Activated T-cell treated with anti-CD3 and anti-CD28 coated beads for 4 hours (primary cell): ENCODE measurements around the gene CREB3L4.

ENCODE experiments used
- DNase-seq: peaks from one replicate; pipeline ENCODE4 v3.0.0-alpha.2; 2020

The CREB3L4 gene, protein sequence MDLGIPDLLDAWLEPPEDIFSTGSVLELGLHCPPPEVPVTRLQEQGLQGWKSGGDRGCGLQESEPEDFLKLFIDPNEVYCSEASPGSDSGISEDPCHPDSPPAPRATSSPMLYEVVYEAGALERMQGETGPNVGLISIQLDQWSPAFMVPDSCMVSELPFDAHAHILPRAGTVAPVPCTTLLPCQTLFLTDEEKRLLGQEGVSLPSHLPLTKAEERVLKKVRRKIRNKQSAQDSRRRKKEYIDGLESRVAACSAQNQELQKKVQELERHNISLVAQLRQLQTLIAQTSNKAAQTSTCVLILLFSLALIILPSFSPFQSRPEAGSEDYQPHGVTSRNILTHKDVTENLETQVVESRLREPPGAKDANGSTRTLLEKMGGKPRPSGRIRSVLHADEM

DNA sequence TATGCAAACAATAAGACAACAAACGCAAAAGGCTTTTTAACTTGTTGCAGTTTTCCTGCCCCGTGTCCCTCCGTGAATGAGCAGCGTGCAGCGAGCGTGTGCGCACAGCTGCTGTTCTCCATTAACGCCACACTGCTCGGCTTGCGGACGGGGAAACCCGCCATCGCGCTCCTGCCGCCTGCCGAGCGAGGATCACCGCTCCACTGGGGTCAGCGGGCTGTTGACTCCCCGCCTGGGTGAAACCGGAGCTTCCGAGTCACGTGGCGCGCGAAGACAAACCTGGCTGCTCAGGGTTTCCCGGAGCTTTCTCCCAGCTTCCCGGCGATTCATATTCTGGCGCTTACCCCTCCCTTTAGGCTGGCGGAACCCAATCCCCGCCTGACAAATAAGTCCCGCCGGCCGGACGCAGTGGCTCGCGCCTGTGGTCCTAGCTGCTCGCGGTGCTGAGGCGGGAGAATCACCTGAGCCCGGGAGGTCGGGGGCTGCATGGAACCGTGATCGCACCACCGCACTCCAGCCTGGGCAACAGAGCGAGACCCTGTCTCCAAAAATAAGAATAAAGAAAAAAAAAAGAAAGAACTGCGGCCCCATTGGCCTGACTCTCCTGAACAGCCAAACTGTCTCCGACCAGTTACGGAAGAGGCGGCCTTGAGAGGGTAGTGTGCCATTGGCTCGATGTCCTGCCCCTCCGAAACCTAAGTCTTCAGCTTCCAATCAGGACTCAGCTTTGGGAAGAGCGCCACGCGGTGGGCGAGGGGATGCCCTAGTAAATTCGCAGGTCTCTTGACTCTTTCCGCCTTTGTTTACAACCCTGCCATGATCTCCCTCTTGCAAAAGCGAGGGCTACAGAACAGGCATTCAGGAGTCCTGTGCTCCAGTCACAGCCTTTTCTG is at the start of gene CREB3L4:
TSS of gene CREB3L4 (plus strand) at position 796 of the 893 bp plus-strand sequence. CDS start 624 bp downstream, outside the sequence.
- DNase-seq: peak; percentile 64

DNA sequence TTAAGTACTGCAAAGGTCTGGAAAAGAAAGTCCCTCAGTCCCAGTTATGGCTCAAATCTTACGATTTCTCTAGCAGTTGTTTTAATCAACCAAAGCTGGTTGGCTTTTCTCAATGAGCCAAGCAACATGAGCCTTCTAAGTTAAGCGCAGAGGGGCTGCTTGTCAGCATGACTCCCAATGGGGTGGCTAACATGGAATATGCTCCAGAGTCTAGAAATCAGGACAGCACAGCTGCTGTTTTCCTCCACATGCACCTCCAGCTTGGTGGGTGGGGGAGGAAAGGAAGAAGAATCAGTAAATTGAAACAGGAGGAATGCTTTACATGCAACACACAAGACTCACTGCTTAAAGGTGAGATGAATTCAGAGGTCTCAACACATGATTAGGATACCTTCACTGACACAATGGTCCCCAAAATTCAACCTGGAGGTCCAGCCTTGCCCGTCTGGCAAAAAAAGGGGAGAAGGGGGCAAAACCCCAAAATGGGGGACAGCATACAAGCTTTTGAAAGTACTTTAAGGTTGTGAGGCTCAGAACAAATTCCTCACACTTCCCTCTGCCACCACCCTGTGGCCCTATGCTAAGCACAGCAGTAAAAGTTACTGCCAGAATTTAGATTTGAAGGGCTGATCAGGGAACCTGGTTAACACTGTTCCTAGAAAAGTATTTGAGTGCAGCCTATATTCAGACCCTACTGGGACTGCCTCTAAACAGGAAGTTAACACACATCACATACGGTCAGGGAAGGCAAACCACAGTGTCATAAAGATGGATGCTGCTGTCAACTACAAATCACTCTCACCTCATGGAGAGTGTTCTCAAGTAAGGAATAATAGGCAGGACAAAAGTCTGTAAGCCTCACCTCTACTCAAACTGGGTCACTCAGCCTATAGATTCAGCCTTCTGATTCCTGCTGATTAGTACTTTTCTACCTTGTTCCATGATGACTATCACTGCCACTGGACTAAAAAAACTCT is 47.5 kb upstream of the CREB3L4 start:
- no peak for DNase-seq

DNA sequence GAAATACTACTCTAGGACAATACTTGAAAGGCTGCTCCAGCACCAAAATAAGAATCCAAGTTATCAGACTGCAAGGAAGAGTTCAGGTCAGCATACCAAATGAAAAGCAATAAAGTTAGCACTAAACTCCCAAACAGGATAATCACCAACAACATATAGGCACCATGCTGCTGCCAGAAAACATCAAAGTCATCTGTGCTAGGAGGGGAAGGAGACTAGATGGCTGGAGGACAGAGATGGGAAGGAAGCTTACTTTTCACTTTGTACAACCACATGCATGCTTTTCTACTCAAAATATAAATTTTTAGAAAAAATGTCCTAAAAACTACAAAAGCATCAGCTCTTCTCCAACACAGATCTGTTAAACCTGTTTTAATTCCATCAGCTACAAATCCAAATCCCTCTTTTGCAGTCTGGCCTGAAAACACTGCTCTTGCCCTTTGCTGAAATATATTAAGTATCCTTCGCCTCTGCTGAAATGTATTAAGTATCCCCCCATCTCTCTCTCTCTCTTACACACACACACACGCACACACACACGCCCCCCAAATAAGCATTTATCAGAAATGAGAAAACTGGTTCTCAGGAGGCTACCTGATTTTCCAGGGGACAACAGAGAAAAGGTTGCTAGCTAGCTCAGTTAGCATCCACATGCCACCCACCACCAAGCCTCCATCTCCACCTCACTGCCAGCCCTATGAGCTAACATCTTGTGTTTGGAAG is 46.5 kb upstream of the CREB3L4 start:
- no peak for DNase-seq

DNA sequence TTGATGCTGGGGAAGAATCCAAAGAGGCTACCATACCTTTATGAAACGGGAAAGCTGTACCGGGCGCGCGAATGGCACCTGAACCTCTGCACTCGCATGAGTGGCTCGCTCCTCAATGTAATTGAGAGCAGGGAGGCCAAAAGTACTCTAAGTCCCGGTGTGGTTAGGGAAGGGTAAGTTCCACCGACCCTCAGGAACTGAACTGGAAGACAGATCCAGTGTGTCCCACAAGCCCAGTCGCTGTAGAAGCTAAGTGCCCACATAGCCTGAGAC is 46.0 kb upstream of the CREB3L4 start:
- peak; percentile 8 for DNase-seq

DNA sequence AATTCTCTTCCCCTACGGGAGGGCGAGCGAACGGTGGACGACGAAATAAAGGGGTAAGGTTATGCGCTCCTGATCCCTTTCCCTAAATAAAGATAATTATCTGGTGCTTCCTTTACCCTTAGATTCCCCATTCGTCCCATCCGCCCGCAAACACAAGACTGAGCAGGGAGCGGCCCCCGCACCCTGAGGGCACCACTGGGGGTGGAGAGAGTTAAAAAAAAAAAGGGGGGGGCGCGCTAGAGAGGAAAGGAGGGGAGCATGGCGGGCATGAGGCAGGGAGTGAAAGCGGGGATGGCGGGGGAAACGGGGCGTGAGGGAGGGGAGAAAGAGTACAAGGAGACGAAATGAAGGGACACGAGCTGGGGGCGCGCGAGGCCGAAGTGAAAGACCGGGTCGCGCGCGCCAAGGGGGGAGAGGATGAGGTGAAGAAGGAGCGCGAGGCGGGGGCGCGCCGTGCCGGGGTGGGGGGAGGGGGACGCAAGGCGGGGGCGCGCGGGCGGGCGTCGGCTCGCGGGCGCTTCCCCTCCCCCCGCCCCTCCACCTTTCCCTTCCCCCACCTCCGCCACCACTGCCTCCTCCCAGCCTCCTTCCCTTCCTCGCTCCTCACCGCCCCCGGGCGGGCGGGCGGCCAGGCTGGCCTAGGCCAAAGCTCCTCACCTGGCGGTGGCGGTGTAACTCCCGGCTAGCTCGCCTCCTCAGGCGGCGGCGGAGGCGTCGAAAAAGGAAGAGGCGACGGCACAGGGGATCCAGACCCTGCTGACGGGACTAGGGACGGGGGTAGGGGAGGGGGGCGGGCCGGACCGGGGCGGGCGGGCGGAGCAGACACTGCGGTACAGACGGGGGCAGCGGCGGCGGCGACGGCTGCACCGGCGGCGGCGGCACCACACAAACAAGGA is 45.4 kb upstream of the CREB3L4 start:
- DNase-seq: peak; percentile 47

DNA sequence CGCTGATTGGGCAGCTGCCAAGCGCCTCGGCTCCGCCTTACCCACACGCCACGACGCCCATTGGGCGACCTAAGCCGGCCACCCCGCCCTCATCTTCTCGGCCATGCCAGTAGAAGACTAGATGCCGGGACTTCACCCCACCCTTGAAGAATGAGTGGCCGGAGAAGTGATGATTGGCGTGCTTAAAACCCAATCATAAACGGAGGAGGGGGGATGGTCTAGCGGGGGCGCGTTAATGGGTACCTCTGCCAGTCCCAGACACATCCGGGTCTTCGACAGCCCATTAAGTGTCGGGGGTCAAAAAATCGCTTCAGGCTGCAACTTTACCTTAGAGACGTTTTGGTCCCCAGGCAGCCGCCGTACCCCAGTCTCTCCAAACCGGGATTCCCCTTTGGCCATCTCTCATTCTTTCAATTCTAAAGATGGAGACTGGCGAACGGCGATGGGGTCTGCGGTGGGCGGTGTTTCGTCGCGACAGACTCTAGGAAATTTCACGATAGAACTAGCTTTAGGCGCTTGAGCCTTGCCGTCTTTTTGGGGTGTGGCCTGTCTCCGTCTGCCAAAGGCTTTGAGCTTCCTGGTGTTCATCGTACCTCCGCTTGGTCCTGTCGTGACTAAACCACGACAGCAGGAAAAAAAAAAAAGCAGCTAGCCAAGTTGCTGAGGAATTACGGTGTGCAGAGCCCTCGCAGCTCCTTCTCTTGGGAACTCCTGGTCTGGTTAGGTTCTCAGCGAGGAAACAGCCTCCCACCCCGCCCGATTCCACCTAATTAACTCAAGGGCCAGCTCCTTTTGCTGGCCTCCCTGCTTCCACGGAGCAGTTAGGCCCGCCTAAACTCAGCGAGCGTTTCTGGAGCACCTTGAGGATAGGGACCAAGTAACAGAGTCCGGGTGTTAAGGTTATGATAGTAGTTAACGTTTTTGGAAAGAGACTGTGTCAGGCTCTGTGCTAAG is 44.5 kb upstream of the CREB3L4 start, which contains the start of gene GATAD2B:
TSS of gene GATAD2B (minus strand) at position 1 of the 954 bp plus-strand sequence. CDS start 94,625 bp downstream, outside the sequence.
- DNase-seq: peak; percentile 98

DNA sequence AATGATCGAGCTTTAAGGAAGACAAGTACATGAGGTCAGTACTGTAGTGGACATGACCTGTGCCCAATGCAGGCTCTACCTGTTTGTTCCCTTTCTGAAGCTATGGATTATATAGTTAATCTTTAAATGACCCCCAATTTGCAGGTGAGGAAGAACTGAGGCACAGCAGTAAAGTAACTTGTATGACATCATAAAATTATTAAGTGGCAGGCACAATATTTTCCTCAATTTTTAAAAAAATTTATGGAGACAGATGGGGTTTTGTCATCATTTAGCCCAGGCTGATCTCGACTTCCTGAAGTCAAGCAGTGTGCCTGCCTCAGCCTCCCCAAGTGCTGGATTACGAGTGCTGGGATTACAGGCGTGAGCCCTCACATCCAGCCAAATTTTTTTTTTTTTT is 41.3 kb upstream of the CREB3L4 start:
- no peak for DNase-seq

DNA sequence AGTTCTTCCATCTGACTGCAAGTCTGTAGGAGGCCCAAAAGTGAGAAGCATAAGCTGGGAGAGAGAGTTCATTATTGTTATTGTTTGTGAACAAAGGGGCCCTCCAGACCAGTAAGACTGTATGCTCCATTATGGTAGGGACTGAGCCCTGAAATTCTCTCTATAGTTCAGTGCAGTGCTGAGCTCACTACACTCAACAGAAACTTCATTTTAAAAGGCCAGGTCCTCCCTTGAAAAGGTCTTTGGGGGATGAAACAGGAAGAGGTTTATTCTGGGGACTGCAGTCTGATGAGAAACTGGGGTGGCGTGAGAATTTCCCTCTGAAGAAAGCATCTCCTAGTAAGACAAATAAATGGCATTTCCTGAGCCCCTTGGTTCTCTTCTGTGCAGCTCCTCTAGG is 39.5 kb upstream of the CREB3L4 start:
- DNase-seq: no peak

DNA sequence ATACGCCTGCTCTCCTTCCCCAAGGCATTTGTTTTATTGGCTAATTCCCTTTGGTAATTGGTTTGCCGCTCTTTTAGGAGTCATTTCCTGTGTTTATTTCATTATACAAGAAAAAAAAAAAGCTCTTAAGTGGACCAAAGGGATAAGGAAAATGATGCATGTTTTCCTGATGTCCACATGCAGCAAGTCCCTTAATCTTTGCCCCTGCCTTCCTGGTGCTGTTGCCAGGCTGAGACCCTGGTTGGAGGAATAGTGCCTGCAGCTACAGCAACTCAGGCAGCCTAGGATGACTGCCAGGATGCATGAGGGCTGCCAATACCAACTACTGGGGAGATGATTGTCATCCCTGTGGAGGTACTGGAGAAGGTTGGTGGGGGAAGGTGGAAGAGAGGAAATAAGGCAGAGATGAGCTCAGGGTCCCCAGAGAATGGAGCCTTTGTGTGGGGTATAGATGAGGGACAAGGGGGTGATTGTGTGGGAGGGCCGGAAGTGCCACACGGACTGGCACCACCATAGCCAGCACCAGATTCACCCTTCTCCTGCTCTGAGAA is 38.8 kb upstream of the CREB3L4 start:
- no peak for DNase-seq

DNA sequence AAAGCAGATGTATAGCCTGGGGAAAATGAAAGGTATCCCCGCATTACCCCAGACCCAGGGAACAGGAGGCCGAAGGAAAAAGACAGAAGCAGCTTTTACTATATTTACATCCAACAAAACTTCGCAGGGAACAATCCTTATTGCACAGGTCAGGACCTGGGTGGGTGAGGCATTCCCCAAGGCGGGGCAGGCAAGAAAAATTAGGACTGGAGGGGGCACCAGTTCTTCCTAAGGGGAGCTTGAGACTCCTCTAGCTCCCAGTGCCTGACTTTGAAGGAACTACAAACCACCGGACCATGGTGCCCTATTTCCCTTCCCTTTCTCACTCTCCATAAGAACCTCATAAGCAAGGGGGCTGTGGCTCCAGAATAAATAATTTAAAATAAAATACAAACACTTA is 38.3 kb upstream of the CREB3L4 start:
- DNase-seq: no peak

DNA sequence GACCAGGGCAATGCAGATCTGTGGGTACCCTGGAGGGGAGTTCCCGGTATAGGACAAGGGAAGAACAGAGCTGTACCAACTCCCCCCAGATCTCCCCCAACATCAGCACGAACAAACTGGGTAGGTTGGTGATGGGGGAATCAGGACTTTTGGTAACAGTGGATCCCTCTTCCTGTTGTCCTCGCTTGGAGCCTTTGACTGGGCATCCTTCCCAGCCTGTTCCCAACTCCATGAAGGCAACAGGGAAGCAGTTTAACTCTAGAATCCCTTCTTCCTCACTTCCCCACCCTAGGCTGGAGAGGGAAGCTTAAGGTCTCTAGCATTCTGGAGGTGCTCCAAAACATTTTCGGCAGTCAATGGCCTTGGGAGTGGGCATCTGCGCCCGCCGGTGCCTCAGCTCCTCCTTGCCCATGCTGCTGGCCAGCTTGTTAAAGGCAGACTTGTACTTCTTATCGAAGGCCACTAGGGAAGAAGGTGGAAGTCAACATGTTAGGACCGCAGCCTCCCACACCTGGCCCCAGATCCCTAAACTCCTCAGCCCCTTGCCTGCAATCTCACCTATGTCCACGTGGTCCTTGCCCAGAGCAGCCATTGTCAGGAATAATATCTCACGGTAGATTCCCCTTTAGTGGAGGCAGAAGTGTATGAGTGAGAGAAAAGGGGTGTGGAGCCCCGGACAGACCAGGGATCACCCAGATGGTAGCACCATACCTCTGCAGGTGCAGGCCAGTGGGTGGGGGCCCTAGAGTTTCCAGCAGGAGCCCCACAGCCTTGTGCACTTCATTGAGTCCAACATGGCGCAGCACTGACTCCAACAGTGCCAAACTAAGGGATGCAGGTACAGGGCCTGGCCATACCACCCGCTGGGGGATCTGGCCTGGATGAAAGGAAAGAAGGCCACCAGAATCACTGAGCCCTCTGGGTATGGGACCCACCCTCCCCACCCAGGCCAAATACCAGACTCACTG is 37.4 kb upstream of the CREB3L4 start:
- DNase-seq: no peak

DNA sequence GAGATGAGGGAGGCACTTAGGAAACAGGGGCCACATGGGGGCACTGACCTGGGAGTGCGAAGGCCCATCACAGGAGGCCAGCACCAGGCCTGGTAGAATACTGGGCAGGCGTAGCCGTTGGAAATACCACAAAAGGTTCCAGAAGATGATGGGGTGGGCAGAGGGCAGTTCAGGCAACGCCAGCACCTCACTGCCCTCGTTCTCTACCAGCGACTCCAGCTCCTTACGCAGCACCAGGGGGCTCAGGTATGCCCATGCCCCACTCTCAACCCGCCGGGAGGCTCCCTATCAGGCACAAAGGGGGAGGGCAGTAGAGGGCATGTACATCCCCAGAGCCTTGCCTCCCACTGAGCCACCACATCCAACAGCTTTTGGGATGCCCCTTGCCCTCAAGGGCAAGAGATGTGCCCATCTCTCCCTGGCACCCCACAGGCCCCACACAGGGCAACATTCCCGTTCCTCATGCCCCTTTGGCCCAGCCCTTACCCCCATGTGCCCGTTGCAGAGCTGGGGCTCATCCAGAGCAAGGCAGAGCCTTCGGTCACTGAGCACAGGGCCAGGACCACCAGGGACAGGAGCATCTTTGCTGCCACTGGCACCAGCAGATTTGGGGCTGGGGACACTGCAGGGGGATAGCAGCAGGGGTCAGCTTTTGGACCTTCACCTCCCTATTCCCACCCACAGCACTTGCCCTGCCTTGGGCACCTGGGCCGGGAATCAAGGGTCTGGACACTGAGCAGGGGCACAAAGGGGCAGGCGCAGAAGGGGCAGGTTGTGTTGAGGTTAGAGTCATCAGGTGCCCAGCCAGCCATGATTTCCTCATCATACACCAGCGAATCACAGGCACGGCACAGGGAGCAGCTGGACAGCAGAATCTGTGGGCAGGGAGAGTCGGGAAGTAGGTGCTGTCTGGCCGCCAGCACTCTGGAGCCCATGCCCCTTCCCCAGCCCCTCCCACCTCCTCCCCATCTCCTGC is 35.3 kb upstream of the CREB3L4 start:
- no peak for DNase-seq

DNA sequence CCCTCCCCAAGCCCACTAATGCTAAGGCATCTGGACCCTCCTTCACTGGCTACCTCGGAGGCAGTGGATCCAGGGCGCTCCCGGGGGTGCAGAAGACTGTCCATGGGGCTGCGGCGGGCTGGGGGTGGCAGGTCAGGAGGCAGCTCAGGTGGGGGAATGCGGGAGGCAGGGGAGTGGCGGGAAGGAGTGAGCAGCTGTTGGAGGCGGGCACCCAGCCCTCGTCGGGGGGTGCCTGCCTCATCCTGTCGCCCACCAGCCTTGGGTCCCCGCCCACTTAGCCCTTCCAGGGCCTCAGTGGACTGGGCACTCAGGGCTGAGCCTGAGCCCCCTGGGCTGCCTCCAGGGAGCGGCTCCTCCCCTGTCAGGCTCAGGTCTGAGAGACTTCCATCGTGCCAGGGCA is 34.3 kb upstream of the CREB3L4 start:
- no peak for DNase-seq

DNA sequence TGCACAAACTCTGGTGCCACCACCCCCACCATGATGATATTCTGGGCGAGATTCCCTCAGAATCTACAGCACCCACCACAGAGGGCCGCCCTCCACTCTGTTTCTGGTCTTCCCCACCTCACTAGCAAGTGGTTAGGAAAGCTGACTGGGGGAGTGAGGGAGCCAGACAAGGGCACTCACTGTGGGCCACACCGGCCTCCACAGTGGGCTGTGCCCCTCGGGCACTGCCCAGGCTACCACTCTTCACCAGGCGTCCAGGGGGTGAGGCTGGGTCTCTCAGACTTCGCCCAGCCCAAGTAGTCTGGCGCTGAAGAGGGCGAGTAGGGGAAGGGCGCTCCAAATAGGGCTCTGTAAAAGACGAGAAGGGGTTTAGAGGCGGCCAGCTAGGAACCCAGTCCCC is 33.7 kb upstream of the CREB3L4 start:
- DNase-seq: no peak

DNA sequence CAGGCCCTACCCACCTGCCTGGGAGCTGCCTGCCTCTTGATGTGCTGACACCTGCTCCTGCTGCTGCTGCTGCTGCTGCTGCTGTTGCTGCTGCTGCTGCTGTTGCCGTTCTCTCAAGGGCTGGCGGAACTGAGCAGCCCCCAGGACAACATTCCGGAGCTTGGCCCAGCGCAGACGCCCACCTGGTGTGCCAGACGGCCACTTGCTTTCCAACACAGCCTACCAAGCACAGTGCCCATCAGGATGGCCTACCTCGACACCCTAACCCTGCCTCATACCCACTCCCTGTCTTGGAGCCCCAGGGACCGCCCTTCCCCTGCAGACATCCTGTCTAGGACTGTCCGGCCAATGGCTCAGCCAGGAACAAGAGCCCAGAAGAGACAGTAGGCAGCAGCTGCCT is 33.0 kb upstream of the CREB3L4 start:
- DNase-seq: no peak

DNA sequence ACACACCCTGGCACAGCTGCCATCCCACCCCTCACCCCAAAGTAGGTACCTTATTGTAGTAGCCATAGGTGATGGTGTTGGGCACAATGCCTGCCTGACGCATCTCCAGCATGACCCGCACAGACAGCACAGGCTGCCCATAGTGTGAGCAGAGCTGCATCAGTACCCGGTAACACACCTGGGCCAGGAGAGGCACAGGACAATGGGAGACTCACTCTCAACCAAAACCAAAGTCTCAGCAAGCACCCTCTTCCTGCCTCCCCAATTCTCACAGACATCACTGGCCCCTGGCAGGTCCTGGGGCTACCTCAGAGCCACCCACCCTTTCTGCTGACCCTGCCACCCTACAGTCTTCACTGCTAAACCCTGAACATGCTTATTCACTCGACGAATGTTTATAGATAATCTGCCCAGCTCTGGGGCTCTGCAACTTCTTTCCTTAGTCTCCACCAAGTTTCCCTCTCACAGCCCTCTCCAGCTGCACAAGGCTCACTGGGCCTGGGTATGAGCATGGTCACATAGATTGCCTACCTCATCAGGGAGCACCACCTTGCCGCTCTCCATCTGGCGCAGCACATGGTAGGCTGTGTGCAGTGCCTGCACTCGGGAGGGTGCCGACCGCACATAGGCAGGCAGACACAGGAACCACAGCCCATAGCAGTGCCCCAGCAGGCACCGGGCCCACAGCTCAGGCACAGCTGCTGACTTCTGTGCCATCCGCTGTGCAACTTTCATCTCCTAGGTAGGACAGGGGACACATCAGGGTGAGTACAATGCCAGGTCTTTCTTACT is 31.5 kb upstream of the CREB3L4 start:
- no peak for DNase-seq
